HG03439 (cell line): Measurements from ENCODE around the gene ASB6.

Experiments
- ATAC-seq: cut with Tn5 transposase; IDR thresholded peaks from one replicate; pipeline ENCODE4 v1.9.1; 2021; ENCODE audit warnings: mild to moderate bottlenecking, moderate library complexity; ENCODE audit not compliant: unreplicated experiment

Gene ASB6

GRCh38 chr9:129627556-129628440, 14.2 kb downstream of the ASB6 start:
- no peak for ATAC-seq

- peak; percentile 17 for ATAC-seq
These were observed 15.2 kb downstream of the ASB6 start for GRCh38 chr9:129626625-129627284.

GRCh38 chr9:129626079-129626624, 15.8 kb downstream of the ASB6 start, which contains the start of gene NTMT1:
NTMT1 (plus strand) TSS chr9:129626163; CDS start chr9:129632704, 6,541 bp downstream.
- peak; percentile 71 for ATAC-seq

- no peak for ATAC-seq
These were observed 17.0 kb downstream of the ASB6 start for GRCh38 chr9:129624947-129625346.

- no peak for ATAC-seq
These were observed 17.7 kb downstream of the ASB6 start for GRCh38 chr9:129624168-129624759.

- no peak for ATAC-seq
These were observed 18.6 kb downstream of the ASB6 start for GRCh38 chr9:129623331-129623730.

GRCh38 chr9:129620669-129621295, 21.2 kb downstream of the ASB6 start, which contains the start of gene C9orf50:
C9orf50 (minus strand) TSS chr9:129621101; CDS start chr9:129620574, 527 bp downstream.
- no peak for ATAC-seq

- ATAC-seq: no peak
These were observed 21.9 kb downstream of the ASB6 start for GRCh38 chr9:129619787-129620668.

GRCh38 chr9:129617167-129617566, 24.8 kb downstream of the ASB6 start:
- no peak for ATAC-seq

GRCh38 chr9:129615407-129616285, 26.3 kb downstream of the ASB6 start:
- no peak for ATAC-seq

- ATAC-seq: no peak
These were observed 27.0 kb downstream of the ASB6 start for GRCh38 chr9:129614932-129615331.

- ATAC-seq: no peak
These were observed 28.3 kb downstream of the ASB6 start for GRCh38 chr9:129613520-129614175.

GRCh38 chr9:129612815-129613519, 29.0 kb downstream of the ASB6 start:
- ATAC-seq: no peak

- ATAC-seq: no peak
These were observed 29.8 kb downstream of the ASB6 start for GRCh38 chr9:129612123-129612522.

GRCh38 chr9:129611307-129611800, 30.6 kb downstream of the ASB6 start:
- no peak for ATAC-seq

GRCh38 chr9:129610473-129611306, 31.3 kb downstream of the ASB6 start:
- ATAC-seq: peak; percentile 44

GRCh38 chr9:129610213-129610472, 31.8 kb downstream of the ASB6 start:
- no peak for ATAC-seq
